NB4 (cell line): ENCODE data around the gene MIA2.

Source experiments
- CTCF ChIP-seq: IDR thresholded peaks from one replicate; pipeline ENCODE4 v1.5.1; 2012; ENCODE audit warnings: low read depth, low read length
- MAX ChIP-seq: IDR thresholded peaks from 2 replicates; pipeline ENCODE4 v1.6.1; 2011; ENCODE audit warnings: low read depth, low read length
- MYC ChIP-seq: IDR thresholded peaks from 2 replicates; pipeline ENCODE4 v1.6.1; 2011; ENCODE audit warnings: low read depth, low read length
- POLR2A ChIP-seq: IDR thresholded peaks from 2 replicates; pipeline ENCODE4 v1.6.1; 2011; ENCODE audit warnings: mild to moderate bottlenecking; ENCODE audit not compliant: insufficient read length; ENCODE audit errors: extremely low read depth

- TF ChIP-seq CTCF: no peak
- no peak for TF ChIP-seq POLR2A
- no peak for TF ChIP-seq MAX
- TF ChIP-seq MYC: no peak
Observed at GRCh38 chr14:39276005-39276404, 42.3 kb downstream of the MIA2 start.
